ENCODE data around the gene SIRT3. TPM values are rescaled to one million over a fixed set of nuclear protein-coding genes. Genes with fewer than 3 reads are reported as not detected.

Gene SIRT3
- total RNA-seq, 1 experiment from 2014 or later, result 13.9 TPM

- H3K79me2 ChIP-seq (ENCODE audit: insufficient read depth, low read length), result no peaks in the 10 kb centered on the region
- no peak overlapping the region for H2BK20ac ChIP-seq (ENCODE audit: low read depth, low read length, poor library complexity, severe bottlenecking)
- Mint-ChIP-seq H3K27ac (no peak overlapping the region), H3K27me3 (ENCODE audit: low read depth) (peaks cover 3% of the 10 kb centered on the region), H3K4me3 (peak overlapping the region in 1 of 2 experiments; percentile 51; a peak in 1 of 5 replicates), H3K4me1 (no peaks in the 10 kb centered on the region), H3K9me3 (peaks cover 0 to 6% of the 10 kb centered on the region in 2 experiments; a peak in 4 of 5 replicates), H3K36me3 (ENCODE audit: insufficient read depth in 1 of 3, low read depth in 3 of 3) (peaks cover 0 to 4% (median 2%) of the 10 kb centered on the region in 3 experiments; a peak in 4 of 7 replicates)
- H3K27ac ChIP-seq (ENCODE audit: insufficient read length, low read depth, low read length), result no peak overlapping the region
- H2BK15ac ChIP-seq (ENCODE audit: low read depth, low read length), result no peak overlapping the region
- no peak overlapping the region for H3K4me2 ChIP-seq (ENCODE audit: insufficient read depth, insufficient read length, low read length)
- no peak overlapping the region for H3K23ac ChIP-seq (ENCODE audit: insufficient read length, low read depth, low read length)
- H2AFZ ChIP-seq (ENCODE audit: low read length), result no peak overlapping the region
- no peaks in the 10 kb centered on the region for H3K9me3 ChIP-seq (ENCODE audit: control insufficient read depth, low read depth, low read length)
- H2AK5ac ChIP-seq (ENCODE audit: insufficient read length, low read length), result no peak overlapping the region
- H4K8ac ChIP-seq (replicated peaks; ENCODE audit: insufficient read length, low read depth, low read length), result no peak overlapping the region
- no peak overlapping the region for H3K9ac ChIP-seq (ENCODE audit: extremely low read depth, insufficient read length, low read length)
- WGBS (ENCODE audit: extremely low coverage, insufficient read length, low lambda C conversion rate), result no CpG with 5 or more reads among the region's 9 CpGs
- H3K14ac ChIP-seq (ENCODE audit: insufficient read depth, low read length), result no peak overlapping the region
- no peaks in the 10 kb centered on the region for H3K27me3 ChIP-seq (ENCODE audit: insufficient read depth, low read length)
- H4K5ac ChIP-seq (ENCODE audit: insufficient read length, low read depth, low read length), result no peak overlapping the region
- H3K4me1 ChIP-seq (ENCODE audit: insufficient read depth, low read length), result no peaks in the 10 kb centered on the region
- H3K56ac ChIP-seq (ENCODE audit: insufficient read length, low read depth, low read length), result no peak overlapping the region
- H3K23me2 ChIP-seq (ENCODE audit: insufficient read length, low read depth, low read length, poor library complexity, severe bottlenecking), result no peaks in the 10 kb centered on the region
- no peak for DNase-seq
- H3K79me1 ChIP-seq (ENCODE audit: insufficient read depth, low read depth, low read length, poor library complexity, severe bottlenecking), result no peaks in the 10 kb centered on the region
- H3K18ac ChIP-seq (ENCODE audit: insufficient read length, low read depth, low read length), result no peak overlapping the region
- H2BK120ac ChIP-seq (ENCODE audit: low read depth, low read length, poor library complexity, severe bottlenecking), result no peak overlapping the region
- no peaks in the 10 kb centered on the region for H4K20me1 ChIP-seq (ENCODE audit: control insufficient read depth, insufficient read depth, insufficient read length)
- no peak overlapping the region for H3T11ph ChIP-seq (ENCODE audit: low read length)
- no peak overlapping the region for H4K91ac ChIP-seq (ENCODE audit: insufficient read length, low read depth, low read length)
- TF ChIP-seq CTCF (conservative IDR thresholded peaks at IDR 0.05), result no peak
- no peak overlapping the region for H3K4ac ChIP-seq (ENCODE audit: low read depth, low read length)
- no peak overlapping the region for H2BK5ac ChIP-seq (ENCODE audit: insufficient read length, low read length)
- H2BK12ac ChIP-seq (ENCODE audit: insufficient read length, low read depth, low read length), result no peak overlapping the region
Observed at GRCh38 chr11:197741-198235, 38.4 kb downstream of the SIRT3 start.

All from H9 (cell line).